GM23338 (cell line): ENCODE measurements around the gene SNX1. TPM values are rescaled to one million over a fixed set of nuclear protein-coding genes. Genes with fewer than 3 reads are reported as not detected.

ENCODE experiments used
- ATAC-seq: fragments of 200-7000 bp; cut with Tn5 transposase; 3 replicates; pipeline ENCODE4 v1.9.1; 2020
- DNase-seq: peaks from one replicate; pipeline ENCODE4 v3.0.0-alpha.2; 2015; ENCODE audit warnings: low spot score
- H2AFZ ChIP-seq: fragments of 200-600 bp; sonication (generic); 2 replicates; pipeline ENCODE4 v1.8.0; 2016; ENCODE audit warnings: antibody characterized with exemption, mild to moderate bottlenecking, moderate library complexity
- H3F3A ChIP-seq: fragments of 200-600 bp; sonication (generic); replicated peaks from 2 replicates; pipeline ENCODE4 v1.8.0; 2017; ENCODE audit warnings: antibody characterized with exemption, mixed run types, low read depth
- H3K27ac ChIP-seq: fragments of 200-600 bp; sonication (generic); 2 replicates; pipeline ENCODE4 v1.6.1; 2016; ENCODE audit warnings: low read depth
- H3K27me3 ChIP-seq: fragments of 200-600 bp; sonication (generic); 2 replicates; pipeline ENCODE4 v1.8.0; 2016; ENCODE audit warnings: mild to moderate bottlenecking, mixed run types, moderate library complexity; ENCODE audit not compliant: insufficient read depth
- H3K36me3 ChIP-seq: fragments of 200-600 bp; sonication (generic); 2 replicates; pipeline ENCODE4 v1.8.0; 2016; ENCODE audit warnings: mild to moderate bottlenecking; ENCODE audit not compliant: insufficient read depth
- H3K4me1 ChIP-seq: fragments of 200-600 bp; sonication (generic); 2 replicates; pipeline ENCODE4 v1.8.0; 2016; ENCODE audit warnings: mild to moderate bottlenecking, moderate library complexity; ENCODE audit not compliant: insufficient read depth
- H3K4me2 ChIP-seq: fragments of 200-600 bp; sonication (generic); 2 replicates; pipeline ENCODE4 v1.7.1; 2017; ENCODE audit warnings: mixed run types
- H3K4me3 ChIP-seq: fragments of 200-600 bp; sonication (generic); 2 replicates; pipeline ENCODE4 v1.6.1; 2016; ENCODE audit warnings: mixed run types
- H3K79me2 ChIP-seq: fragments of 200-600 bp; sonication (generic); replicated peaks from 2 replicates; pipeline ENCODE4 v1.8.0; 2017; ENCODE audit warnings: mild to moderate bottlenecking; ENCODE audit not compliant: insufficient read depth
- H3K9me2 ChIP-seq: fragments of 200-600 bp; sonication (generic); 2 replicates; pipeline ENCODE4 v1.8.0; 2017; ENCODE audit not compliant: insufficient read depth
- H4K20me1 ChIP-seq: fragments of 200-600 bp; sonication (generic); replicated peaks from 2 replicates; pipeline ENCODE4 v1.8.0; 2017; ENCODE audit warnings: mild to moderate bottlenecking; ENCODE audit not compliant: insufficient read depth
- H3K27ac Mint-ChIP-seq: 2 replicates; pipeline ENCODE4 v1.8.0; 2020; ENCODE audit warnings: inconsistent platforms, mild to moderate bottlenecking, moderate library complexity, mixed read lengths
- H3K27me3 Mint-ChIP-seq: 3 replicates; pipeline ENCODE4 v1.8.0; 2022; ENCODE audit warnings: low read depth, mild to moderate bottlenecking, moderate library complexity, mixed read lengths, inconsistent platforms; ENCODE audit not compliant: insufficient read depth, poor library complexity
- H3K36me3 Mint-ChIP-seq: 3 replicates; pipeline ENCODE4 v1.8.0; 2021; ENCODE audit warnings: low read depth, mild to moderate bottlenecking, inconsistent platforms, moderate library complexity, mixed read lengths
- H3K4me1 Mint-ChIP-seq: 3 replicates; pipeline ENCODE4 v1.8.0; 2020; ENCODE audit warnings: mild to moderate bottlenecking, inconsistent platforms, mixed read lengths
- H3K4me3 Mint-ChIP-seq: 3 replicates; pipeline ENCODE4 v1.8.0; 2021; ENCODE audit warnings: moderate library complexity, mild to moderate bottlenecking, inconsistent platforms, mixed read lengths
- H3K9me3 Mint-ChIP-seq: 3 replicates; pipeline ENCODE4 v1.8.0; 2020; ENCODE audit warnings: moderate library complexity, mild to moderate bottlenecking, inconsistent platforms, mixed read lengths
- CREB1 ChIP-seq: fragments of 250-450 bp; sonication (Bioruptor Pico); IDR thresholded peaks from 2 replicates; pipeline ENCODE4 v1.5.0; 2020; ENCODE audit warnings: low read depth, mild to moderate bottlenecking, moderate library complexity
- EZH2 ChIP-seq: fragments of 200-600 bp; sonication (generic); IDR thresholded peaks from one replicate; pipeline ENCODE4 v1.8.0; 2017; ENCODE audit warnings: antibody characterized with exemption, mild to moderate bottlenecking, low read depth; ENCODE audit not compliant: unreplicated experiment
- EZH2phosphoT487 ChIP-seq: fragments of 200-600 bp; sonication (generic); IDR thresholded peaks from one replicate; pipeline ENCODE4 v1.8.1; 2018; ENCODE audit warnings: antibody characterized with exemption; ENCODE audit not compliant: unreplicated experiment
- JUNB ChIP-seq: IDR thresholded peaks from one replicate; pipeline ENCODE4 v1.6.1; 2016; ENCODE audit warnings: antibody characterized with exemption; ENCODE audit not compliant: unreplicated experiment
- NANOG ChIP-seq: IDR thresholded peaks from 2 replicates; pipeline ENCODE4 v1.6.1; 2016; ENCODE audit warnings: antibody characterized with exemption, borderline replicate concordance
- ZNF331 ChIP-seq: fragments of 250-450 bp; sonication (Bioruptor Pico); IDR thresholded peaks from 2 replicates; pipeline ENCODE4 v1.5.0; 2020; ENCODE audit warnings: low read depth, mild to moderate bottlenecking, moderate library complexity
- polyA plus RNA-seq: library from polyadenylated mRNA; unstranded; fragments of >200 nt; fragmentation: Nextera tagmentation; extraction: Ambion mirVana; gene quantifications from 2 replicates; pipeline ENCODE4 v1.2.1, GENCODE V29; 2016
- total RNA-seq: library from RNA; depleted of rRNA; stranded (reverse); fragments of >200 nt; shearing (Covaris generic); gene quantifications from 2 replicates; pipeline ENCODE4 v1.2.3, GENCODE V29; 2014
- TF ChIP-seq, protein P1 (sequence below), 2 experiments: fragments of 200-600 bp in 1 of 2; sonication (generic) in 1 of 2; conservative IDR thresholded peaks; 2 replicates each; pipeline versions ENCODE4 v1.5.1 to v1.6.1; 2016 to 2017; ENCODE audit warnings: antibody characterized with exemption in 2 of 2, low read depth in 2 of 2, mild to moderate bottlenecking in 2 of 2, moderate library complexity in 1 of 2
- TF ChIP-seq, protein P2 (sequence below): IDR thresholded peaks from 2 replicates; pipeline ENCODE4 v1.6.1; 2016; ENCODE audit warnings: antibody characterized with exemption
- TF ChIP-seq, protein P3 (sequence below): IDR thresholded peaks from one replicate; pipeline ENCODE4 v1.6.1; 2018; ENCODE audit warnings: antibody characterized with exemption; ENCODE audit not compliant: unreplicated experiment

The SNX1 gene
- total and polyA plus RNA-seq, 2 experiments from 2014 or later = 33.3 to 33.8 TPM

DNA sequence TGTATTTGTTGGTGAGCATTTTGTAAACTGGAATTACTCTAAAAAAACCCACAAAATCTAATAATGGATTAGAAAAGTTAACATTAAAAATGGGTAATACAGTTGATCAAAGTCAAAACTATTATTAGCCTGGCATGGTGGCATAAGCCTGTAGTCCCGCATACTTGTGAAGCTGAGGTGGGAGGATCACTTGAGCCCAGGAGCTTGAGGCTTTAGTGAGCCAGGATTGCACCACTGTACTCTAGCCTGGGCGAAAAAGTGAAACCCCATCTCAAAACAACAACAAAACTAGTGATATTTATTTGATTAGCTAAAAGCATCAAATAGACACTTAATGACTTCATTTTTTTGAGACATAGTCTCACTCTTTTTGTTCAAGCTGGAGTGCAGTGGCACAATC, 3.6 kb downstream of the SNX1 start (continued):
- TF ChIP-seq, protein P1, sequence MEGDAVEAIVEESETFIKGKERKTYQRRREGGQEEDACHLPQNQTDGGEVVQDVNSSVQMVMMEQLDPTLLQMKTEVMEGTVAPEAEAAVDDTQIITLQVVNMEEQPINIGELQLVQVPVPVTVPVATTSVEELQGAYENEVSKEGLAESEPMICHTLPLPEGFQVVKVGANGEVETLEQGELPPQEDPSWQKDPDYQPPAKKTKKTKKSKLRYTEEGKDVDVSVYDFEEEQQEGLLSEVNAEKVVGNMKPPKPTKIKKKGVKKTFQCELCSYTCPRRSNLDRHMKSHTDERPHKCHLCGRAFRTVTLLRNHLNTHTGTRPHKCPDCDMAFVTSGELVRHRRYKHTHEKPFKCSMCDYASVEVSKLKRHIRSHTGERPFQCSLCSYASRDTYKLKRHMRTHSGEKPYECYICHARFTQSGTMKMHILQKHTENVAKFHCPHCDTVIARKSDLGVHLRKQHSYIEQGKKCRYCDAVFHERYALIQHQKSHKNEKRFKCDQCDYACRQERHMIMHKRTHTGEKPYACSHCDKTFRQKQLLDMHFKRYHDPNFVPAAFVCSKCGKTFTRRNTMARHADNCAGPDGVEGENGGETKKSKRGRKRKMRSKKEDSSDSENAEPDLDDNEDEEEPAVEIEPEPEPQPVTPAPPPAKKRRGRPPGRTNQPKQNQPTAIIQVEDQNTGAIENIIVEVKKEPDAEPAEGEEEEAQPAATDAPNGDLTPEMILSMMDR (conservative IDR thresholded peaks at IDR 0.05; ENCODE audit: low read depth in 2 of 2) = no peak
- no peak for TF ChIP-seq NANOG
- TF ChIP-seq EZH2 = no peak
- TF ChIP-seq CREB1 (CRISPR knock-in tag) = no peak
- TF ChIP-seq, protein P2, sequence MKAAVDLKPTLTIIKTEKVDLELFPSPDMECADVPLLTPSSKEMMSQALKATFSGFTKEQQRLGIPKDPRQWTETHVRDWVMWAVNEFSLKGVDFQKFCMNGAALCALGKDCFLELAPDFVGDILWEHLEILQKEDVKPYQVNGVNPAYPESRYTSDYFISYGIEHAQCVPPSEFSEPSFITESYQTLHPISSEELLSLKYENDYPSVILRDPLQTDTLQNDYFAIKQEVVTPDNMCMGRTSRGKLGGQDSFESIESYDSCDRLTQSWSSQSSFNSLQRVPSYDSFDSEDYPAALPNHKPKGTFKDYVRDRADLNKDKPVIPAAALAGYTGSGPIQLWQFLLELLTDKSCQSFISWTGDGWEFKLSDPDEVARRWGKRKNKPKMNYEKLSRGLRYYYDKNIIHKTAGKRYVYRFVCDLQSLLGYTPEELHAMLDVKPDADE = no peak
- no peak for TF ChIP-seq EZH2phosphoT487
- no peak for TF ChIP-seq JUNB
- TF ChIP-seq ZNF331 = no peak

DNA sequence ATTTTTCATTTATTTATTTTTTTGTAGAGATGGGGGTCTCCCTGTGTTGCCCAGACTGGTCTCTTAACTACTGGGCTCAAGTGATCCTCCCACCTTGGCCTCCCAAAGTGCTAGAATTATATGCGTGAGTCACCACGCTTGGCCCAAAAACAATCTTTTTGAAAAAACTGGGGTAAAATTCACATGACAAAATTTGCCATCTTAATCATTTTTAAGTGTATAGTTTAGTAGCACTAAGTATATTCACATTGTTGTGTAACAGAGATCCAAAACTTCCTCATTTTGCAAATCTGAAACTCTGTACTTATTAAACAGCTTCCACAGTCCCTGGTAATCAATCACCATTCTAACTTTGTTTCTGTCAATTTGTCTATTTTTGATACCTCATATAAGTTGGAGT, 5.2 kb downstream of the SNX1 start:
- Mint-ChIP-seq H3K4me1 (peaks cover 9% of the 10 kb centered on the region), H3K27me3 (peaks cover under 1% of the 10 kb centered on the region), H3K27ac (no peak overlapping the region), H3K36me3 (no peaks in the 10 kb centered on the region), H3K9me3 (no peaks in the 10 kb centered on the region), H3K4me3 (no peak overlapping the region)
- Histone ChIP-seq H3K9me2 (no peaks in the 10 kb centered on the region), H4K20me1 (peaks cover 9% of the 10 kb centered on the region; the same call in 1 of the 2 replicates), H3K4me1 (peaks cover 15% of the 10 kb centered on the region), H2AFZ (no peak overlapping the region), H3K4me2 (no peak overlapping the region), H3K36me3 (no peaks in the 10 kb centered on the region), H3K4me3 (no peak overlapping the region), H3F3A (no peaks in the 10 kb centered on the region), H3K27me3 (no peaks in the 10 kb centered on the region), H3K79me2 (peaks cover 93% of the 10 kb centered on the region), H3K27ac (no peak overlapping the region)
- TF ChIP-seq, protein P3, sequence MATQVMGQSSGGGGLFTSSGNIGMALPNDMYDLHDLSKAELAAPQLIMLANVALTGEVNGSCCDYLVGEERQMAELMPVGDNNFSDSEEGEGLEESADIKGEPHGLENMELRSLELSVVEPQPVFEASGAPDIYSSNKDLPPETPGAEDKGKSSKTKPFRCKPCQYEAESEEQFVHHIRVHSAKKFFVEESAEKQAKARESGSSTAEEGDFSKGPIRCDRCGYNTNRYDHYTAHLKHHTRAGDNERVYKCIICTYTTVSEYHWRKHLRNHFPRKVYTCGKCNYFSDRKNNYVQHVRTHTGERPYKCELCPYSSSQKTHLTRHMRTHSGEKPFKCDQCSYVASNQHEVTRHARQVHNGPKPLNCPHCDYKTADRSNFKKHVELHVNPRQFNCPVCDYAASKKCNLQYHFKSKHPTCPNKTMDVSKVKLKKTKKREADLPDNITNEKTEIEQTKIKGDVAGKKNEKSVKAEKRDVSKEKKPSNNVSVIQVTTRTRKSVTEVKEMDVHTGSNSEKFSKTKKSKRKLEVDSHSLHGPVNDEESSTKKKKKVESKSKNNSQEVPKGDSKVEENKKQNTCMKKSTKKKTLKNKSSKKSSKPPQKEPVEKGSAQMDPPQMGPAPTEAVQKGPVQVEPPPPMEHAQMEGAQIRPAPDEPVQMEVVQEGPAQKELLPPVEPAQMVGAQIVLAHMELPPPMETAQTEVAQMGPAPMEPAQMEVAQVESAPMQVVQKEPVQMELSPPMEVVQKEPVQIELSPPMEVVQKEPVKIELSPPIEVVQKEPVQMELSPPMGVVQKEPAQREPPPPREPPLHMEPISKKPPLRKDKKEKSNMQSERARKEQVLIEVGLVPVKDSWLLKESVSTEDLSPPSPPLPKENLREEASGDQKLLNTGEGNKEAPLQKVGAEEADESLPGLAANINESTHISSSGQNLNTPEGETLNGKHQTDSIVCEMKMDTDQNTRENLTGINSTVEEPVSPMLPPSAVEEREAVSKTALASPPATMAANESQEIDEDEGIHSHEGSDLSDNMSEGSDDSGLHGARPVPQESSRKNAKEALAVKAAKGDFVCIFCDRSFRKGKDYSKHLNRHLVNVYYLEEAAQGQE = no peak
- TF ChIP-seq, protein P2 = no peak
- TF ChIP-seq EZH2 (no peak), CREB1 (CRISPR knock-in tag) (no peak), NANOG (no peak), ZNF331 (no peak)
- DNase-seq = no peak
- ATAC-seq = no peak
